Suppressor macrophage treated with lipopolysaccharide for 1 hour (primary cell): ENCODE measurements around the gene LAMA1.
"Not testable (repeated sequence)": the region's sequence is repeated elsewhere in the genome, so short reads cannot be mapped to it uniquely, and the experiment has no call there.

Source experiments
- DNase-seq, 3 donors: peaks; one replicate each; pipeline ENCODE4 v3.0.0-alpha.2; 2020 to 2022

LAMA1 gene, protein sequence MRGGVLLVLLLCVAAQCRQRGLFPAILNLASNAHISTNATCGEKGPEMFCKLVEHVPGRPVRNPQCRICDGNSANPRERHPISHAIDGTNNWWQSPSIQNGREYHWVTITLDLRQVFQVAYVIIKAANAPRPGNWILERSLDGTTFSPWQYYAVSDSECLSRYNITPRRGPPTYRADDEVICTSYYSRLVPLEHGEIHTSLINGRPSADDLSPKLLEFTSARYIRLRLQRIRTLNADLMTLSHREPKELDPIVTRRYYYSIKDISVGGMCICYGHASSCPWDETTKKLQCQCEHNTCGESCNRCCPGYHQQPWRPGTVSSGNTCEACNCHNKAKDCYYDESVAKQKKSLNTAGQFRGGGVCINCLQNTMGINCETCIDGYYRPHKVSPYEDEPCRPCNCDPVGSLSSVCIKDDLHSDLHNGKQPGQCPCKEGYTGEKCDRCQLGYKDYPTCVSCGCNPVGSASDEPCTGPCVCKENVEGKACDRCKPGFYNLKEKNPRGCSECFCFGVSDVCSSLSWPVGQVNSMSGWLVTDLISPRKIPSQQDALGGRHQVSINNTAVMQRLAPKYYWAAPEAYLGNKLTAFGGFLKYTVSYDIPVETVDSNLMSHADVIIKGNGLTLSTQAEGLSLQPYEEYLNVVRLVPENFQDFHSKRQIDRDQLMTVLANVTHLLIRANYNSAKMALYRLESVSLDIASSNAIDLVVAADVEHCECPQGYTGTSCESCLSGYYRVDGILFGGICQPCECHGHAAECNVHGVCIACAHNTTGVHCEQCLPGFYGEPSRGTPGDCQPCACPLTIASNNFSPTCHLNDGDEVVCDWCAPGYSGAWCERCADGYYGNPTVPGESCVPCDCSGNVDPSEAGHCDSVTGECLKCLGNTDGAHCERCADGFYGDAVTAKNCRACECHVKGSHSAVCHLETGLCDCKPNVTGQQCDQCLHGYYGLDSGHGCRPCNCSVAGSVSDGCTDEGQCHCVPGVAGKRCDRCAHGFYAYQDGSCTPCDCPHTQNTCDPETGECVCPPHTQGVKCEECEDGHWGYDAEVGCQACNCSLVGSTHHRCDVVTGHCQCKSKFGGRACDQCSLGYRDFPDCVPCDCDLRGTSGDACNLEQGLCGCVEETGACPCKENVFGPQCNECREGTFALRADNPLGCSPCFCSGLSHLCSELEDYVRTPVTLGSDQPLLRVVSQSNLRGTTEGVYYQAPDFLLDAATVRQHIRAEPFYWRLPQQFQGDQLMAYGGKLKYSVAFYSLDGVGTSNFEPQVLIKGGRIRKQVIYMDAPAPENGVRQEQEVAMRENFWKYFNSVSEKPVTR (N-terminal part only)

DNA sequence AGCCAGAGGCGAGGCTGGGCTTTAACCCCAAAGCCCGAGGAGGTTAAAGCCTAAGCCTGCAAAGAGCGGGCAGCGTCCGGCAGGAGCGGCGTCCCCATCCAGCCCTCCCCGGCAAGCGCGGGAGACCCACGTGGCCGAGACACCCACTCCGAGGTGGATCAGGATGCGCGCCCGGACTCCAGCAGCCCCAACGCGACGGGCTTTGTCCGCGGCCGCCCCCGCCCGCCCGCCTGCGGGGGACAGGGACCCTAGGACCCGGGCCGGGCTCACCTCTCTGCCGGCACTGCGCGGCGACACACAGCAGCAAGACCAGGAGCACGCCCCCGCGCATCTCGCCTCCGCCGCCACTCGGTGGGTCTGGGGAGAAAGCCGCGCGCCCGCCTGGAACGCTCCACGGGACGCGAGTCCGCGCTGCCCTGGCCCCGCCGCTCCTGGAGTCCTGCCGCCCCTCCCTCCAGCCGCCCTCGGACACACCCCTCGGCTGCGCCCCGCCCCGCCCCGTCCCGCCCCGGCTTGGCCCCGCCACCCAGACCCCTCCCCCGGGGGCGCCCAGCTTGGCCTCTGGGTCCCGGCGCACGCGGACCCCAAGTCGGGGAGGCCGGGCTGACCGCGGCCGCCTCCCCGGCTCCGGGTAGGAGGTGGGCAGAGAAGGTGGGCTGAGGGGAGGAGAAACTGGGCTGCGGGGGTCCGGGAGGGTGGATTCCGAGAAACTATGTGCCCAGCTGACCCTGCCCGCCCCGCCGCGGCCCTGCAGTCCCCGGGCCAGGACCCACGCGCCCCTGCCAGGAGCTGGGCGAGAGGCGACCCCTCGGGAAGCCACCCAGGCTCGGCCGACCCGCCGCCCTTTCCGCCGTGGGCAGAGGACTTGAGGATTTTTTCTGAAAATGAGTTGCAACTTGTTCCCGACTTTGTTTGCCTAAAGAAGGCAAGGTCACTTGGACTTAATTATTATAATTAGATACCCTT lies at the start of gene LAMA1:
TSS of gene LAMA1 (minus strand) at position 408 of the 966 bp plus-strand sequence. CDS start at position 331, 77 bp downstream.
- no peak for DNase-seq

DNA sequence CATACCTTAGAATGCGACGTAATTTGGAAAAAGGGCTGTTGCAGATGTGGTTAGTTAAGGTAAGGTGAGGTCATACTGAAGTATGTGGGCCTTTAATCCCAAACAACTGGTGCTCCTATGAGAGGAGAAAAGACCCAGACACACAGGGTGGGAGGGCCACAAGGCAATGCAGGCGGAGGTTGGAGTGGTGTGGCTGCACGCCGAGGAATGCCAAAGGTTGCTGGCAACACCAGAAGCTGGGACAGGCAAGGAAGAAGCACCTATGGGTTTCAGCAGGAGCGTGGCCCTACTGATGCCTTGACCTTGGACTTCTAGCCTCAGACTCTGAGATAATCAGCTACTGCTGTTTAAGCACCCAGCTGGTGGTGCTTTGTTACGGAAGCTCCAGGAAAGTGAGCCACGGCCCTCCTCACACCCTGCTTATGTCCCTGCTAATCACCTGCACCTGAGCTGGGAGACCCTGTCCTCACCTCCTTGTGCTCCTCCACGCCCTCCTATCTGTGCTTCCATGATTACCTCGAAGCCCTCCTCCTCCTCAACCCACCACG lies 48.3 kb upstream of the LAMA1 start:
- DNase-seq: no peak

DNA sequence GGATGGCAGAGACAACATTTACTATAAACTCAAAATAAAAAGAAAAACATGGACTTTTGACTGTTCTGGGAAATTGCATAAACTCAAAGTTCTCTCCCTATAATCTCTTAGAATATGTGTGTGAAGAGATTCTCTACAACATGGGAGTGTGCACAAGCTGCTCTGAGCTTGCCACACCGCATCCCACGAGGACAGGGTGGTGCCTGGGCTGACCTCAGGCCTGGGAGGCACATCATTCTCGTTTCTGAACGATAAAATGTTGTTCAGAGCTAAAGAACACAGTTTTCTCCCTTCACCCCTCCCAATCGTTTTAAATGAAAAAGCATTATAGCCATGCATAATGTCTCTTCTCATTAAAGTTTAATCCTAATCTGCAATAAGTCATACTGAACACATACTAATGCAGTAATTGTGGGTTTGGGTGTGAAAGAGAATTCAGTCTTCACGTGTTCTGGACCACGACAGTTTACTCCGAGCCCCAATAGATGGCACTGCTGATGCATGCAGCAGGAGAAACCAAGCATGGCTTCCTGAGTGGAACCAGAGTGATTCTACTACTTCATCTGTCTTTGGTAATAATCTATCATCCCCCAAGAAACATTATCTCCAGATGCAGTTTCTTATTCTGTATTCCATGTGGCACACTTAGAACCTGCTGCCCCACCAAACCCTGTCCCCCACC lies 46.9 kb upstream of the LAMA1 start:
- peak in 1 of 3 donors; percentile 1 for DNase-seq

DNA sequence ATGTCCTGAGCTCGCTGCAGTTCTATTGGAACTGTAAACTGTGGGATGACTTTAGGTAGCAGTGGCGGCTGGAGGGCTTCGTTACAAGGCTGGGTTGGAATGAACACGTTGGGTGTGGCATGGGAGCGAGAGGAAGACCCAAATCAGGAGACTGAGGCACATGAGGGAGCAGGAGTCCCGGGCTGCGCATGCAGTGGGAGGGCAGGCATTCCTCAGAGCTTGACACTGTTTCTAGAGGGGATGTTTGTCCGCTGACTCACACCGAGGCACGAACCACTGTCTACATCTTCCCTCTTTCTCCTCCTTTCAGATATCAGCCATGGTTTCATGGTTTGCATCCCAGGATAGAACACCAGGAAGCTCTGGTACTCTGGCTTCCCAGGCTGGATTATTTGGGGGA lies 40.6 kb upstream of the LAMA1 start:
- DNase-seq: no peak

DNA sequence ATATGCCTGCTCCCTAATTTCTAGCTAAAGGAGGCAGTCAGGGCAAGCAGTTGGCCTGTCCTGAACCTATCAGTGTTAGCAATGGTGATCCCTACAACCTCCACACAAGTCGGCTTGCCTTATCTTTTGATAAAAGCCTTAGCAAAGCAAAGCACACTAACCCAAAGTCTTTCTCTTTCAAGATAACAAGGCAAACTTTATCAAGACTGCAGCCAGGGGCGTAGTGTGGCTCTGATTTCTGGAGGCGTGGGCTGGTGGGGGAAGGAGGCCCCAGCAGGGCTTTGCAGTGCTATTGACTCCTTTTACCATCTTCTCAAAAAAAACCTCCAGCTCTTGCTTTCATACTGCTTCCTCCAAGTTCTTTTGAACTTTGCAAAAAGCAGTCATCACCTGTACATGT lies 40.2 kb upstream of the LAMA1 start:
- DNase-seq: no peak

DNA sequence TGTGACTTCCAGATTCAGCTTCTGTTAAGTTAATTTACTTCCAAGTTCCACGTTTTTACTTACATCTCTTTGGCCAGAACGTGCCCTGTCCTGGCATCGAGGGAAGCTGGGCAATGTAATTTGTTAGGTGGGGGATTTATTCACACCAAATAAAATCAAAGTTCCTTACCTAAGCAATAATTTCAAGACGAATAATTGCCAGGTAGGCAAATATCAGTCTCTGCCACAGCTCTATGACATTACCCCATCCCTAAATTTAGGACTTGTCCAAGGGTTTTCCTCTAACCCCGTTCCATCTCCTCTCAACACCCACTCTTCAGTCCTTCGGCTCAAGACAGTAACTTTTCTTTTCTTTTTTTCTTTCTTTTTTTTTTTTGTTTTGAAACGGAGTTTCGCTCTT lies 38.3 kb upstream of the LAMA1 start:
- DNase-seq: no peak

DNA sequence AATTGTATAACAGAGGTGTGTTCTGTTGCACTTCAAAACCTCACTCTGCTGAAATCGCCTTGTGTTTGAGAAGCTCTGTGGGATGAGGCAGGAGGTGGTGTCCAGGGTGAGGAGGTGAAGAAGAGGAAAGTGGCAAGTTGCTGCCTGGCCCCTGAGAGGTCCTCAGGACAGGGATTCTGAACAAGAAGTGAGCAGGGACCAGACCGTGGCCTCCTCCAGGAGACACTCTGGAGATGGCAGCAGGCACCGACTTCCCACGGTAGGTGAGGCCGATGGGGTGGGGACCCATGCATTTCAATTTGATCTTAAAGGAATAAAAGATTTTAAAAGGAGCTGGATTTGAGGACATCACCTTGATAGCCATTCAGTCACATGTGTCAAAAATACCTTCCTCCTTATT lies 37.5 kb upstream of the LAMA1 start:
- no peak for DNase-seq

DNA sequence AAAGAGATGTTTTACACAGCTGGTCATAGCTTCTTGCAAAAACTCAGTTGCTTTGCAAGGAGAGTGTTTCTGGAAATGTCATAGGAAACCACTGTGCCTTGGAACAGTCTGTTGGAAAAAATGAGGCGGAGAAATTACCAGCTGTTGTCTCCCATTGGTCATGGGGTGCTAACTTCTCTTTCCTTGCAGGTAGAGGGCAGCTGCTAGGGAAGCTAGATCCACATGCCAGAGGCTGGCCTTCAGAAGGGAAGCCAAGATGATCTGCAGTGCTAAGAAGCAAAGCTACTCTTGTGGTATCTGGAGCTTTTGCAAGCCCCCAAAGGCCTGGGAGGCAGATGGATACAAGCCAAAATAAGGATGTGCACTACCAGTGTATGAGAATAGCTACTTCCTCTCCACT lies 34.8 kb upstream of the LAMA1 start:
- DNase-seq: no peak

DNA sequence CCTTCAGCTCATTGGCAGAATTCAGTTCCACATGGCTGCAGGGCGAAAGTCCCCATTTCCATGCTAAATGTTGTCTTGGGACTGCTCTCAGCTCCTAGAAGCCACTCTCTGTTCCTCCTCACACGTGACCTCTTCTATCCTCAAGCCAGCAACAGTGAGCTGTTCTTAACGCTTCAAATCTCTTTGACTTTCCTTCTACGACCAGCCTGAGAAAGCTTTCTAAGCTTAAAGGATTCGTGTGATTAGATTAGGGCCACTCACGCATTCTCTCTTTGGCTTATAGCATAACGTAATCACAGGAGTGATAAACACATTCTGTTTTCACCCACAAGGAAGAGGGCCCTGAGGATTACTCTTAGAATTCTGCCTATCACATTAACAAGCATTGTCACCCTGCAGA lies 29.8 kb upstream of the LAMA1 start:
- no peak for DNase-seq

DNA sequence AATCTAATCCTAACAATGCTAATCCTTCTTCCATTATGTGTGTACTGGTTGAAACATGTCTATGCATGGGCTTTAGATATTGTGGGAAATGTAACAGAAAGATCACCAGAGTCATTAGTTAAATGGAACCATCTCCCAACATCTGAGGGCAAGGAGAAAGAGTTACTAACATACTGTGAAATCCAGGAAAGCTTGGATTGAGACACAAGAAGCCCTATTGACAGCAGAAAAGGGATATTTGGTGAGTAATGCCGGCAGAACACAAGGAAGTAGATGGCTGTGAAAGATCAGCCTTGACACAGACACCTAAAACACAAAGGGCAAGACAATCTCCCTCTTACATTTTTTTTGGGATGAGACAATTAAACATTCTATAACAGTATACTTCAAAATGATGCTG lies 28.5 kb upstream of the LAMA1 start:
- DNase-seq: no peak

DNA sequence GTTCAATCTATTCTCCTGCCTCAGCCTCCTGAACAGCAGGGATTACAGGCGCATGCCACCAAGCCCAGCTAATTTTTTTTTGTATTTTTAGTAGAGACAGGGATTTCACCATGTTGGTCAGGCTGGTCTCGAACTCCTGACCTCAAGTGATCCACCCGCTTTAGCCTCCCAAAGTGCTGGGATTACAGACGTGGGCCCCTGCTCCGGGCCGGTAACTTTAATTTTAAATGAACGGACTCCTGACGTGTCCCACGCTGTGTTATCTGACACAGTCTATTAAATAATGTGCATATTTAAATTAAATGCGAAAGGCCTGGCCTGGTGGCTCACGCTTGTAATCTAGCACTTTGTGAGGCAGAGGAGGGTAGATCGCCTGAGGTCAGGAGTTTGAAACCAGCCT lies 27.3 kb upstream of the LAMA1 start:
- DNase-seq: not testable (repeated sequence)

DNA sequence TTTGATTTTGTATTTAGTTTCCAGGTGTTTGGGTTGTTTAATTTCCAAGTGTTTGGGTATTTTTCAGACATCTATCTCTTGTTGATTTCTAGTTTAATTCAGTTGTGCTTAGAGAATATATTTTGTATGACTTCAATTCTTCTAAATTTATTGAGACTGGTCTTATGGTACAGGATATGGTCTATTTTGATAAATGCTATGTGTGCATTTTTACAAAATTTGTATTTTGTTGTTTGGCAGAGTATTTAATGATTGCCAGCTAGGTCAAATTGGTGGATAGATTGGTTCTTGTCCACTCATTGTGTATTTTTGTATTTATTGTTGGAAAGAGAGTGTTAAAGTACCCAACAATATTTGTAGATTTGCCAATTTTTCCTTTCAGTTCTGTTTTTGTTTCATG lies 23.7 kb upstream of the LAMA1 start:
- no peak for DNase-seq

DNA sequence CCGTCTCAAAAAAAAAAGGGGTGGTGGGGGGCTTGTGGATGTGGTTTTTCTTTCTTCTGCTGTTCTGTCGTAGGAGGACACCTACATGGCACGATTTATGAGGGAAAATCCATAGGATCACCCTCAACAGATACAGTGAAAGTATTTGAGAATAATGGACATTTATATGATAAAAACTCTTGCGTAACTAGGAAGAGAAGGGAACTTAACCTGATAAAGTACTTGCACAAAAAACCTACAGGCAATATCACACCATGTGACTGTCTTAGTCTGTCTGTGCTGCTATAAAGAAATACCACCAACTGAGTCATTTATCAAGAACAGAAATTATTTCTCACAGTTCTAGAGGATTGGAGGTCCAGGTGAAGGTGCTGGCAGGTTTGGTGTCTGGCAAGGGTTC lies 21.8 kb upstream of the LAMA1 start:
- DNase-seq: no peak

DNA sequence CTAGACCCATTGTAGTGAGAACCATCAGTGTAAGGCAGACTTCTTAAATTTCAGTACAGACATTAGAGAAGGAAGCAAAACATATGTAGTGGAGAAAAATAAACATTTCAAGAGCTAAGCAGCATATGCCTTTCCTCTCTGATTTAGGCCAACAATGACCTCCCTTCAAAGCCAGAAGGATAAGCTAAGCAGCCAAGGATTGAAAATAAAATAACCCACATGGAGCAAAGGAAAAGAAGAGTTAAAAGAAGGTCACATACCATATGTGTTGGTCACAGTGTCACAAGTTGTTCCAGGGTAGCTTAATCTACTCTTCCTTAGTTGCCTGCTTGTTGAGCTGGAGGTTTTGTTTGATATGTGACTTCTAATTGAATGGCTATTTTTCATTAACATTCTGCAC lies 15.6 kb upstream of the LAMA1 start:
- no peak for DNase-seq

DNA sequence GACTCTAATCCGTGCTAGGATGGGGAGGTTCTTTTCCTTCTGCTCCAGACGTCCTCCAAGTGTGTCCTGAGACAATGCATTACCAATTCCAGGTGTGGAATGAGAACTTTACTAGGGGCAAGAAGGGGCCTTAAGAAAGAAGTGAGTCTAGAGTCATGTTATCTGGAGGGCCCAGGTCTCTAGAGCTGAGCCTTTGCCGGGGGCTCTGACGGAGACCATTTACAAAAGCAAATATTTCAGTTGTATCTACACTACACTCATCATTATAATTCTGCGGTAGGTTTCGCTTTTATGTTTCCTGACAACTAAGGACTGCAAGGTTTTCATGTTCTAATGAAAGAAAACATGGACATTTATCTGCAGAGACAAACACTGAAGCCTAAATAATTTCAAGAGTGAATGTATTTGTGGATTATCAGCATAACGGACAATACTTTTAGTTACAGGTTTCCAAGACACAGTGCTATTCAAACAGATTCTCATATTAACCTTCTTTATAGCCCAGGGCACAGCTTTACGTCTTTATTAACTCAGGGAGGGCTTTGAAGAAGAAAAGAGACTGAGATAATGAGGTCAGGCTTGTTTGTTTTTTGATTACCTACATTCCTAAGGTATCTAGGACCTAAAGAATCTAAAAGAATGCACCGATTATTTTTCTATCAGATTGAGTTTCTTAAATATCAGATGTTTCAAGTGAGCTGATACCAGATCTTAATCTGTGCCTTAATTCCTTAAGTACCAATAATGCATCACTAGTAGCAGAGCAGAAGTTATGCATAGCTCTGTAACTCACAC lies 15.0 kb upstream of the LAMA1 start:
- no peak for DNase-seq

DNA sequence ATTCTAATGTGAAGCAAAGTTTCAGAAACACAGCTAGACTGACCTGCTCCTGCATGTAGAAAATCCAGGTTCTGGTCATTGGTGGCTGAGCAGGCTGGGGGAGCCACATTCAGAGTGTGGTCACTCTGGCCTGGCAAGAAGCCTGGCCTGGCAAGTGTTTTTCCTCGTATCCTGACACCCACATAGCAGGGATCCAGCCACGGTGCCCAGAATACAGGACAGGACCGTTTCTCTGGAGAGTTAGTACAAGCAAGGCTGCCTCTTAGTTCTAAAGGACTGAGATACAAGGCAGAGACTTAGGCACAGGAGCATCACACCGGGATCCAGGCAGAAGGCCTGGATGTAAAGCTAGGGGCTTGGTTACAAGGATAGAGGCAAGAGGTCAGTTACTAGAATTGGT lies 4.8 kb upstream of the LAMA1 start:
- DNase-seq: no peak

DNA sequence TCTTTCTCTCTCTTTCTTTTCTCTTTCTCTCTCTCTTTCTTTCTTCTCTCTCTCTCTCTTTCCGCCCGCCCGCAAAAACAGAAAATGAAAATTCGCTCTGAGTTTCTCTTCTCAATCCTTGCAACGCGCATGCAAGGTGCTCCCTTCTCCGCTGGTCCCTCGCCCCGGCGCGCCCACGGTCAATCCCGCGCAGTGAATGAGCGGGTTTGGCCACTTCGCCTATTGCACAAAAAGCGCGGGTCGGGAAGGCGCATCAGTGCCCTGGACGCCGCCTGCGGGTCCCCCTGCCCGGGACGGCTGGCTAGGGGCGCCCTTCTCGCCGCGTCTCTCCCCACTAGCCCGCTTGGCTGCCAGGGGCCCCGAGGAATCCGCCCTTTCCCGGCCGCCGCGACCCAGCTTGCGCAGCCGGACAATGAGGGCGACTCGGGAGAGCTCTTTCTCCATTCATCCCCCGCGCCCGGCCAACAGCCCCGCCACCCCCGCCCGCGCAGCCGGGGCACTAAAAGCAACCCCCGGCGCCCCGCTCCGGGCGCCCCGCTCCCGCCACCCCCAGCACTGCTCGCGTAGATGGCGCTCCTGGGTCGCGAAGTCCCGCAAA lies 706 bp downstream of the LAMA1 start:
- DNase-seq: no peak

DNA sequence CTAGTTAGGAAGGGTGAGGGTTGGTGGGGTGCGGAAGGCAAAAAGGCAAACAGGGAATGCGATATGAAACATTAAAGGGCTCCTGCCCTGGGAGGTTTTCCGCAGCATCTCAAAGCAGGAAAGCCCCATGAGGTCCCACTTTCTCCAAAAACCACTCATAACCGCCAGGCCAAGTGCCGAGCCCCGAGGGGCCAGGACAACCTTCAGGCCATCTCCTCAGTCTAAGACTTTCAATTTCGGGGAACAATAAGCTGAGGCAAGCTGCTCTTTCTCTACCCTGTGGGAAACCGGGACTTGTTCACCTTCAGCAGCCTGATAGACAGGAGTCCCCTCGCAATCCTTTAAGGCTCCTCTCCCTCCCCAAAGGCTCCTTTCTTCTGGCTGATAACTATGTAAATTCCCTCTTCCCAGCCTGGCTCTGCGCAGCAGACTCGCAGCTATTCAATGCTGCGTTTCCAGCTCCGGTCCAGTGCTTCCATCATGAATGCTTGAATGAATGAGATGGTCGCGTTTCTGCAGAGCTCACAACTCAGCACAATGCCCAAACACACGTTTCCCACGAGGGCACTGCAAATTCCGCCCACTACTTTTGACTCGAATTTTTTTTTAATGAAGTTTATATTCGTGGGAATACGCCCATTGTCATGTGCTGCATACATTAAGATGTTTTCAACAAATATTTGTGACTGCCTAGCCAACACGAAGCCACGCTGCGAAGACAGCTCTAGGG lies 1.4 kb downstream of the LAMA1 start:
- no peak for DNase-seq

DNA sequence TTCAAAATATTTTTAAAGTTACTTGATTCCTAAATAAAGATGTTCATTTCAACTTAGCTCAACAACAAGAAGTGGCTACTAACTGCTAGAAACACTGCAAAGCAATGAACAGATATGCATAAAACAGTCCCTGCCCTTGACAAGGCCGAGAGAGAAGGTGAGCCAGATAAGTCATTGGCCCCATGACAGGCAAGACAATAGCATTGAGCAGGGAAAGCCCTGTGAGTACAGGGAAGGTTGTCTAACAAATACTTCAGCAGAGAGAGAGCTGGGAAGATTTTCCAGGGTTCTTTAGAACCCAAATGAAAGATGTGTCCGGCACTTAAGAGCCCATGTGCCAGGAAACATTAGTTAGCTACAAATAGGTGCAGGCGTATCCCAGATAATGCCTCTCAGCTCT lies 4.7 kb downstream of the LAMA1 start:
- DNase-seq: no peak
